ENCODE results near the gene SDHA. TPM values are rescaled to one million over a fixed set of nuclear protein-coding genes. Genes with fewer than 3 reads are reported as not detected.

SDHA gene
- total and polyA plus RNA-seq, 4 donors, result 60.0 to 105 (median 91.4) TPM

DNA sequence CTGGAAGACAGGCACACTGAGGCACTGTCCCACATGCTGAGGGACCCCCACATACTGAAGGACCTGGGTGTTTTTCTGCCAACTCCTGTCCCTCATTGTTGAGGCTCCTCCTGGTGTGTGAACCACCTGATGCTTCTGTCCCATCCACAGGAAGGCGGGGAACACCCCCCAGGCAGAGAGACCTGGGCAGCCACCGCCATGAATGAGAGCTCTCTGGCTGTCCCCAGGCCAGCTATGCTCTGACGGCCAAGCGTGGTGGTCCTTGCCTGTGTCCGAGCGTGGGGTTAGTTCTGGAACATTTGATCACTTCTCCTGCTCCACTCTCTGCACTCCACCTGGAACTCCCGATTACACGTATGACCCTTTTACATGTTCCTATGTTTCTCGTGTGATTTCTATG, 38.7 kb upstream of the SDHA start:
- Histone ChIP-seq H3K9ac (ENCODE audit: insufficient read depth in 1 of 2, low read length in 2 of 2) (no peak overlapping the region), H3K4me3 (no peak overlapping the region), H3K4me1 (ENCODE audit: control insufficient read depth in 5 of 5, insufficient read depth in 5 of 5, low read length in 5 of 5) (no peaks in the 10 kb centered on the region), H3K9me3 (ENCODE audit: control insufficient read depth in 4 of 4, insufficient read depth in 3 of 4, low read length in 3 of 4) (no peaks in the 10 kb centered on the region), H3K27ac (ENCODE audit: low read depth in 1 of 2, low read length in 1 of 2) (no peak overlapping the region), H3K27me3 (ENCODE audit: control insufficient read depth in 3 of 3, insufficient read depth in 3 of 3, low read length in 2 of 3) (no peaks in the 10 kb centered on the region), H3K36me3 (ENCODE audit: control insufficient read depth in 4 of 4, insufficient read depth in 4 of 4, low read length in 4 of 4) (peaks cover 0 to 5% (median 0%) of the 10 kb centered on the region in 4 donors)
- no peak for DNase-seq
- 91 to 97% methylated on average over 9 of the region's 9 CpGs for WGBS, 2 donors
- no peak for TF ChIP-seq CTCF (IDR thresholded peaks at IDR 0.05; ENCODE audit: control extremely low read depth, extremely low read depth)
- no peak for ATAC-seq (ENCODE audit: insufficient read depth, low FRiP score)

GRCh38 chr5:180286-180918, 37.7 kb upstream of the SDHA start:
- no peak overlapping the region for H3K9ac ChIP-seq (ENCODE audit: insufficient read depth in 1 of 2, low read length in 2 of 2)
- ATAC-seq (ENCODE audit: insufficient read depth, low FRiP score) (no peak), DNase-seq (no peak)
- H3K9me3 ChIP-seq (ENCODE audit: control insufficient read depth in 4 of 4, insufficient read depth in 3 of 4, low read length in 3 of 4), result no peaks in the 10 kb centered on the region
- H3K36me3 ChIP-seq (ENCODE audit: control insufficient read depth in 4 of 4, insufficient read depth in 4 of 4, low read length in 4 of 4), result peaks cover 0 to 5% (median 0%) of the 10 kb centered on the region in 4 donors
- WGBS, 2 donors, result 73 to 76% methylated on average over 13 of the region's 13 CpGs
- no peak overlapping the region for H3K27ac ChIP-seq (ENCODE audit: low read depth in 1 of 2, low read length in 1 of 2)
- H3K4me3 ChIP-seq, result no peak overlapping the region
- no peaks in the 10 kb centered on the region for H3K4me1 ChIP-seq (ENCODE audit: control insufficient read depth in 5 of 5, insufficient read depth in 5 of 5, low read length in 5 of 5)
- no peak for TF ChIP-seq CTCF (IDR thresholded peaks at IDR 0.05; ENCODE audit: control extremely low read depth, extremely low read depth)
- H3K27me3 ChIP-seq (ENCODE audit: control insufficient read depth in 3 of 3, insufficient read depth in 3 of 3, low read length in 2 of 3), result no peaks in the 10 kb centered on the region

DNA sequence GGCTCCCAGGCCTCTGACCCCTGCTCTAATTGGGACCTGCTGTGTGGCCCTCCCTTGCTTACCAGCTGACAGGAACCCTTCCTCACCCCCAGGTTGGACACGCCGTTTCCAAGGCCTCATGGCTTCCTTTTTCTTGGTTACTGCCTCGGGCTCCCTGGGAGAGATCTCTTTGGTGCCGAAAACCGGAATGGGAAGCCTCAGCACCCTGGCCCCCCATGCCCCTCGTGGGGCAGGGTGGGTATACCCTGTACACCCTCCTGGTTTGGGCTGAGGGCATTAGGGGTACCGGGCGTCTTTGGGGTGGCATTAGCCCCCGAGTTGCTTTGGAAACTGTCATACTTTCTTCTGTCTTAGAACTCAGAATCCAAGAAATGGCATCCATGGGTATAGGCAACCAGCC, 37.0 kb upstream of the SDHA start:
- ATAC-seq (ENCODE audit: insufficient read depth, low FRiP score), result no peak
- Histone ChIP-seq H3K4me3 (no peak overlapping the region), H3K9me3 (ENCODE audit: control insufficient read depth in 4 of 4, insufficient read depth in 3 of 4, low read length in 3 of 4) (no peaks in the 10 kb centered on the region), H3K36me3 (ENCODE audit: control insufficient read depth in 4 of 4, insufficient read depth in 4 of 4, low read length in 4 of 4) (peaks cover 0 to 5% (median 0%) of the 10 kb centered on the region in 4 donors), H3K27me3 (ENCODE audit: control insufficient read depth in 3 of 3, insufficient read depth in 3 of 3, low read length in 2 of 3) (no peaks in the 10 kb centered on the region), H3K9ac (ENCODE audit: insufficient read depth in 1 of 2, low read length in 2 of 2) (no peak overlapping the region), H3K27ac (ENCODE audit: low read depth in 1 of 2, low read length in 1 of 2) (no peak overlapping the region), H3K4me1 (ENCODE audit: control insufficient read depth in 5 of 5, insufficient read depth in 5 of 5, low read length in 5 of 5) (no peaks in the 10 kb centered on the region)
- DNase-seq, result no peak
- no peak for TF ChIP-seq CTCF (IDR thresholded peaks at IDR 0.05; ENCODE audit: control extremely low read depth, extremely low read depth)
- 90 to 91% methylated on average over 9 of the region's 9 CpGs for WGBS, 2 donors

DNA sequence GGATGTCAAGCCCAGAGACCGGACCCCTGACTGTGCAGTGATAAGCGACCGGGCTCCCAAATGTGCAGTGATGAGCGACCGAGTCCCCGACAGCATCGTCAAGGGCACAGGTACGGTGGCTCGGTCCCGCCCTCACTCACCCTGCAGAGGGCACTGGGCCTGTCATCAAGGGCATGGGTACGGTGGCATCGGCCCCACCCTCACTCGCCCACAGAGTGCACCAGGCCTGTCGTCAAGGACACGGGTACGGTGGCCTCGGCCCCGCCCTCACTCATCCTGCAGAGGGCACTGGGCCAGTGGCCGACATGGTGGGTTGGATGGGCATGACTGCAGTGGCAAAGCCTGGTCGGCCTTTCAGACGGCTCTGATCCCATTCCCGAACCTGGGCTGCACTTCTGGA, 36.6 kb upstream of the SDHA start:
- H3K9me3 ChIP-seq (ENCODE audit: control insufficient read depth in 4 of 4, insufficient read depth in 3 of 4, low read length in 3 of 4), result no peaks in the 10 kb centered on the region
- no peak for ATAC-seq (ENCODE audit: insufficient read depth, low FRiP score)
- 92% methylated on average over 22 of the region's 22 CpGs for WGBS, 2 donors
- no peak overlapping the region for H3K4me3 ChIP-seq
- H3K4me1 ChIP-seq (ENCODE audit: control insufficient read depth in 5 of 5, insufficient read depth in 5 of 5, low read length in 5 of 5), result no peaks in the 10 kb centered on the region
- H3K27me3 ChIP-seq (ENCODE audit: control insufficient read depth in 3 of 3, insufficient read depth in 3 of 3, low read length in 2 of 3), result no peaks in the 10 kb centered on the region
- peaks cover 0 to 5% (median 0%) of the 10 kb centered on the region in 4 donors for H3K36me3 ChIP-seq (ENCODE audit: control insufficient read depth in 4 of 4, insufficient read depth in 4 of 4, low read length in 4 of 4)
- no peak for DNase-seq
- no peak for TF ChIP-seq CTCF (IDR thresholded peaks at IDR 0.05; ENCODE audit: control extremely low read depth, extremely low read depth)
- H3K27ac ChIP-seq (ENCODE audit: low read depth in 1 of 2, low read length in 1 of 2), result no peak overlapping the region
- H3K9ac ChIP-seq (ENCODE audit: insufficient read depth in 1 of 2, low read length in 2 of 2), result no peak overlapping the region
